GM18526 (cell line): ENCODE data around the gene TCF23.

Experiments
- POLR2A ChIP-seq: IDR thresholded peaks from 3 replicates; pipeline ENCODE4 v1.6.1; 2011; ENCODE audit not compliant: insufficient read length; ENCODE audit errors: extremely low read depth

TCF23 gene

DNA sequence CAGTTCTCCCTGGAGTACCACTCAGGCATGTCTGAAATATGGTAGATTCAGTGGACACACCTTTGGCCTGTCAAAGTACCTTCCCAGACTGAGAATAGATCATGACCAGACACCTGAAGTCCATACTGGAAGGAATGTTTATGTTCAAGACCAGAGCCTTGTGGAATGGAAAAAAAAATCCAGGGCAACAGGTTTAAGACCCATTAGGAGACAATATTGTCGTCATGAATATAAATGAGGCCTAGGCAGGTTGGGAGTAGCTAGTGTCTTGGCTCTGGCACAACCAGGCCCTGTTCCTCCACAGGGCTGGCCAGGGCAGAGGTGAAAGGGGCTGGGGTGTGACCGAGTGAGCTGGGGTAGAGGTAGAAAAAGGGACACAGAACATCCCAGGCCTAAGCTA, 49.8 kb downstream of the TCF23 start:
- TF ChIP-seq POLR2A = no peak

DNA sequence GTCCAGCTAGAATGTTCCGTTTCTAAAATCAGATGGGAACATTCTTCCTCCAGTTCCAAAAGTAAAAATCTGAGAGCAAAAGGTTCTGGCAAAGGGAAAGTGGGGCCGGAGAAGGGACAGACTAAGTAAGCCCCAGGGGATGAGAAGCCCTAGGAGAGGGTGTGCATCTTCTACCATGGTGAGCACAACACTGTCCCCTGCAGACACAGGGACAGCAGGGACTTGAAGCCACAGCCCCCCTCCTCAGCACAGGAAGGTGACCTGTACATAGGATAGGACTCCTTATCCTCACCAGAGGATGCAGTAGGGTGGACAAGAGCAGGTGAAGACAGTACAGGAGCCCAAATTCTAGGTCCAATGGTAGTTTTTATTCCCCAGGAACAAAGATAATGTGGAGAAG, 50.4 kb downstream of the TCF23 start:
- TF ChIP-seq POLR2A = no peak

DNA sequence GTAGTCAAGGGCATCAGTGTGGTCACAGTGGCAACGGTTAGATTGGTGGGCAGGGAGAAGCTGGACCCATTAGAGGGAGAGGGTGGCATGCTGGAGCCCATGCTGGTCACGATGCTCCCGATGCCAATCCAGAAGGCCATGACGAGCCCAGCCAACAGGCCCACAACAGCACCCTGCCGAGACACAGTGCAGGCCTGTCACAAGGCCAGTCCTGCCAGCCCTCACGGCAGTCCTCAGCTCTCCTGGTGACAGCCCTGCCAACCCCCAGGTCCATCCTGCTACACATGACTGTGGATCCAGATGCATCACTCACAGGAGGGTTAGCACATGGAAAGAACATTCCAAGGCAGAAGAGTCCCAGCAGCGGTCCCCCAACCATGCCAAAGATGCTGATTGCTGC, 52.9 kb downstream of the TCF23 start:
- TF ChIP-seq POLR2A = no peak

DNA sequence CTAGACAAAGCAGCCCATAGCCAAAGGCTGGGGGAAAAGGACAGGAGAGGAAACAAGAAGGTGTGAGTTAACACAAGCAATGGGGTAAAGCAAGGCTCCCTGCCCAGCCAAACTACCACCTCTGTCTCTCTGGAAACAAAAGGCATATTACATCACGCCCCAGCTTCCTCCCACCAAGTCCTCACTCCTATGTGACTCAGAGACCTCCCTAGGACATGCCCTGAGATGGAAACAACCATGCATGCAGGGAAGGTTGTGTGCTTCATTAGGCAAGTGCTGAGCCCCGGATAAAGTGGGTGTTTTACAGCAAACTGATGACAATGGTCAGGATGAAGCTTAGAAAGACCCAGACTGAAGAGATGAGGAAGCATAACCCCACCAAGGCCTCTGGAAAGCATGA, 54.0 kb downstream of the TCF23 start:
- TF ChIP-seq POLR2A = no peak

DNA sequence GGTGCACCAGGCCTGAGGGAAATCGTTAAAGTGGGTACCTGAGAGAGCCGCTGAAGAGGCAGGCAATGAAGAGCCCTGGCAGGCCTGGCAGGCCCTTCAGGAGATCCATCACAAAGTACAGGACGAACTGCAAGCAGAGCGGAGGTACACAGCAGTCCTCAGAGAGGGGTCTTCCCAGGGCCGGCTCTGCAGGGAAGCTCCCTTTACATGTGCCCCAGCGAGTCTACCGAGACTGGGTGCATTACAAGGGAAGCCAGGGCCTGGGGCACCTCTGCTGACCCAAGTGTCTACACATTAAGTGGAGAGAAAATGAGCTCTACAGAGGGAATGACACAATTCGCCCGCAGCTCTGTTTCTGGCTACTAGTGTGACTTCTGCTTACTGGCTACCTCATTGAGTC, 54.9 kb downstream of the TCF23 start:
- TF ChIP-seq POLR2A = no peak

DNA sequence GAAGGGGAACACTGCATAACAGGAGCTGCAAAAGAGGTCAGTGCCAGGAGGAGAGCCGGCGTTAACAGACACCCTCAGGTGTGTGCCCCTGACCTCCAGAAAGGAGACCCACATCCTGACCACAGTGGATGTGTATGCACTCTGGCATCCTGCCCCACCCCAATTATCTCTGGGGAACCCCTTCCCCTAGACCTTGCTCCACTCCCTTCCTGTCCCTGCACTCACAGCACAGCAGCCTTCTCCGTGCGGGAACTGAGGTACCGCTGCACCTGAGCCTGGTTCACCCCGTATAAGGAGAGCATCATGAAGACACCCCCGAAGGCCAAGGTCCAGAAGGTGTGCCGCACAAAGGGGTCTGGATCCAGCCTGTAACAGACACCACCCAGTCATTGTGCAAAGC, 55.8 kb downstream of the TCF23 start:
- no peak for TF ChIP-seq POLR2A

DNA sequence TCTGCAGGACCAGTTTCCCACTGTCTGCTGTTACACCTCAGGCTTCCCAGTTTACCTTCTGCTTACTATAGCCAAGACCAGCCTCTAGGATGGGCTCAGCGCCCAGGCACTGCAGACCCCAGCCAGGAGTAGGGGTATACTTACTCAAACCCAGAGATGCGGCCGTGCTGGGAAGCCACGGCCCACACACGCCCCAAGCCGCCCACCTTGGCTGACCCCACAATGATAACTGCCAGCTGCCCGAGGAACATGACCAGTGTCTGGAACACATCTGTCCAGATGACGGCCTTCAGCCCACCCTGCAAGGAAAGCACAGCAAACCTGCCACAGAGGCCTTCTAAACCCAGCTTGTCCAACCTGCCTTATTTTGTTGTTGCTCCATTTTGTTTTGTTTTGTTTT, 56.4 kb downstream of the TCF23 start:
- no peak for TF ChIP-seq POLR2A

DNA sequence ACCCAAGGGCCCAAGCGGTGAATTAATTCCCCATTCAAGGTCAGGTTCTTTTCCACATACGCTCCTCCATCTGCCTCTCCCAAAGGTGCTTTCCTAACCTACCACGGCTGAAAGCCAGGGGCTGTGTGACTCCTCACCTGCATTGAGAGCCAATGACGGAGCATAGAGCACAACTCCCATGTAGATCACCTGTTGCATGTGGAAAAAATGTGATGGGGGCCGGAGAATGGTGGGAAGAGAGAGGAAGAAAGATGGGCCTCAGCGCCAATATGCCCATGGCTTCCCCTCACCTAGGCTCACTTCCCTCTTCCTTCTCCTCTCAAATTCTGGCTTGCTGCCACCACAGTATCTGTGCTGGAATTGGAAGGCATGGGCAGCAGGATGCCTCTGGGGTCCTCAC, 57.5 kb downstream of the TCF23 start:
- TF ChIP-seq POLR2A = no peak
